GM10266 (cell line): ENCODE results near the gene WNT4.

Experiments
- DNase-seq: peaks from one replicate; pipeline ENCODE4 v3.0.0; 2012; ENCODE audit errors: extremely low spot score
- TF ChIP-seq, protein P1 (sequence below): IDR thresholded peaks from 2 replicates; pipeline ENCODE4 v1.5.1; 2012; ENCODE audit warnings: mild to moderate bottlenecking, low read depth; ENCODE audit not compliant: control insufficient read depth, insufficient read depth; ENCODE audit errors: missing control alignments

WNT4 gene

DNA sequence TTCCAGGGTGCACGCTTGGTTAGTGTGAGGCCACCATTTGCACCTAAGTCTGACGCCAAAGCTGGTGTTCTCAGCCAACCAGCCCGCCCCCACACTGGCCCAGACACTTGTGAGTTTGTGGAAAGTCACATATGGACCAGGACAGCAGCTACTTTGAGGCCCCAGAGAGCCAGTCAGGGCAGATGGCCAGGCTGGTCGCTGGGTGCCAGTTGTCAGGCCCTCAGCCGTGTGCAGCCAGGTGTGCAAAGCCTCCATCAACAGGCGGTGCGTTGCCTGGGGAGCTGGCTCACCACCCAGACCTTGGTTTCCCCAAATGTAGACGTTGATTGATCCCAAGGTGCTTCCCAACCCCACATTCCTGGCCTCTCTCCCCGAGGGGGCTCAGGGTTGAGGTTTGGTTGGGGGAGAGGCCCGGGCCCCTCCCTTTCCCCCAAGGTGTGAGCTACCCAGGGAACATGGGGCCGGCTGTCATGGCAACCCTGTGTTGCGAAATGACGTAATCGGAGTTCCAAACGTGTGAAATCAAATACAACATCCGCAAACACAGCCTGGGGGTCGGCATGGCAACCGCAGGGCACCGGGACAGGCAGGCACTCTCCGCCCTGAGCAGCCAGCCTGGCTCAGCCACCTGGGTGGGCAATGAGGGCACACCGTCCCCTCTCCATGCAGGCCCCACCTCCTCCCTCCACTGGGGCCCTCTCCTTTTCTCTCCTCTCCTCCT, 42.2 kb upstream of the WNT4 start:
- no peak for DNase-seq
- TF ChIP-seq, protein P1, sequence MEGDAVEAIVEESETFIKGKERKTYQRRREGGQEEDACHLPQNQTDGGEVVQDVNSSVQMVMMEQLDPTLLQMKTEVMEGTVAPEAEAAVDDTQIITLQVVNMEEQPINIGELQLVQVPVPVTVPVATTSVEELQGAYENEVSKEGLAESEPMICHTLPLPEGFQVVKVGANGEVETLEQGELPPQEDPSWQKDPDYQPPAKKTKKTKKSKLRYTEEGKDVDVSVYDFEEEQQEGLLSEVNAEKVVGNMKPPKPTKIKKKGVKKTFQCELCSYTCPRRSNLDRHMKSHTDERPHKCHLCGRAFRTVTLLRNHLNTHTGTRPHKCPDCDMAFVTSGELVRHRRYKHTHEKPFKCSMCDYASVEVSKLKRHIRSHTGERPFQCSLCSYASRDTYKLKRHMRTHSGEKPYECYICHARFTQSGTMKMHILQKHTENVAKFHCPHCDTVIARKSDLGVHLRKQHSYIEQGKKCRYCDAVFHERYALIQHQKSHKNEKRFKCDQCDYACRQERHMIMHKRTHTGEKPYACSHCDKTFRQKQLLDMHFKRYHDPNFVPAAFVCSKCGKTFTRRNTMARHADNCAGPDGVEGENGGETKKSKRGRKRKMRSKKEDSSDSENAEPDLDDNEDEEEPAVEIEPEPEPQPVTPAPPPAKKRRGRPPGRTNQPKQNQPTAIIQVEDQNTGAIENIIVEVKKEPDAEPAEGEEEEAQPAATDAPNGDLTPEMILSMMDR, result no peak

- TF ChIP-seq, protein P1, result no peak
- DNase-seq, result no peak
Measured at GRCh38 chr1:22184454-22184853, 41.6 kb upstream of the WNT4 start.

GRCh38 chr1:22182715-22183114, 39.8 kb upstream of the WNT4 start:
- TF ChIP-seq, protein P1, result no peak
- no peak for DNase-seq

DNA sequence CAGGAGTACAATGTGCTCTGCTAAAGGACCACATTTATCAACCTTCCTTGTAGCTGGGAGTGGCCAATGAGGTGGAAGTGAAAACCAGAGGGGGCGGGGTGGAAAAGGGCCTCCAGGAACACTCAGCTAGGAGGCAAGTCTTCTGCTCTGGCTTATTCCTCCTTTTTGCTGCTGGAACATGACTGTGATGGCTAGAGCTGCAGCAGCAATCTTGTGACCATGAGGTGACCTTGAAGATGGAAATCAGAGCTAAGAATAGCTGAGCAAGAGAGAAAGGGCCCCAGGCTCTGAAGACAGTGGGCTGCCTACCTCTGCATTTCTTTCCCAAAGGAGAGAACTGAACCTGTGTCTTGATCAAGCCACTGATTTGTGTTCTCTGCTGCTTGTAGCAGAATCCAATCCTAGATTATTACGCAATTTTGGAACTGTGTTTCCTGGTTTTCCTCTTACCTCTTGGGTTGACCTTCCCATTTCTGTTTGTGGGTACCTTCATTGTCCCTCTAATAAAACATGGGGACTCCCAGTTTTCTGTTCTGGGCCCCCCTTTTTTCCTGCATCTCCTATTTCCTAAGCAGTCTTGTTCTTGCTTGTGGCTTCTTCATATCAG, 36.4 kb upstream of the WNT4 start:
- TF ChIP-seq, protein P1, result no peak
- no peak for DNase-seq

- TF ChIP-seq, protein P1, result no peak
- peak; percentile 42 for DNase-seq
Measured at GRCh38 chr1:22177354-22178003, 34.6 kb upstream of the WNT4 start.

GRCh38 chr1:22176258-22176657, 33.4 kb upstream of the WNT4 start:
- peak; percentile 75 for DNase-seq
- TF ChIP-seq, protein P1, result no peak

DNA sequence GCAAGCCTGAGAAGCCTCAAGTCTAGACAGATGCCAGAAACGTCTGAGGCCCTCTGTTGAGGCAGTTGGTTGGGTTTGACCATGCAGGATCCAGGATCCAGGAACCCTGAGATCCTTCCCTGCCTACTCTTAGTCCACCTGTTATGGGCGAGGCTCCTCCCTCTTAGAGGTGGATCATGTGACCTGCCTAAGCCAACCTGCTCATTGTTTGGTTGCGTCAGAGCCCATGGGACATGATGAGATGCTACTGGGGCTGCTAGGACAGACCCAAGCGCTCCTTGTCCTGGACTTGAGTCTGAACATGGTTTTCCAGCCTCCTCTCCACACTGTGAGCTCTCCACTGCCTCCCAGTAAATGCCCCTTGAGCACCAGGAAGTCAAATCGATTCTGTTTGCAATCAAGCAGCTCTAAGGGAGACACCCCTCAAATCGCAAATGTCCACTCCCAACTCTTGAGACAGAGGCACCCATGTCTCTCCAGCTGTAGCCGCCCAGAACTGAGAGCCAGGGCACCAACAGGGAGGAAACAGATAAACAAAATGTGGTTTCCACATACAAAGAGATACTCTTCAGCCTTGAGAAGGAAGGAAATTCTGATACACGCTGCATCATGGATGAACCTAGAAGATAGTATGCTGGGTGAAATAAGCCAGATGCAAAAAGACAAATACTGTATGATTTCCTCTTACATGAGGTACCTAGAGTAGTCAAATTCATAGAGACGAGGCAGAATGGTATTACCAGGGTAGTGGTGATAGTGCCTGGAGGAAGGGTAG, 31.7 kb upstream of the WNT4 start:
- DNase-seq, result no peak
- TF ChIP-seq, protein P1, result no peak
